Measurements from ENCODE around the gene ASPDH.
A peak's percentile ranks its signal among the peaks of the same experiment; 100 is the strongest.
"Not testable (repeated sequence)": the region's sequence is repeated elsewhere in the genome, so short reads cannot be mapped to it uniquely, and the experiment has no call there.

Gene ASPDH

DNA sequence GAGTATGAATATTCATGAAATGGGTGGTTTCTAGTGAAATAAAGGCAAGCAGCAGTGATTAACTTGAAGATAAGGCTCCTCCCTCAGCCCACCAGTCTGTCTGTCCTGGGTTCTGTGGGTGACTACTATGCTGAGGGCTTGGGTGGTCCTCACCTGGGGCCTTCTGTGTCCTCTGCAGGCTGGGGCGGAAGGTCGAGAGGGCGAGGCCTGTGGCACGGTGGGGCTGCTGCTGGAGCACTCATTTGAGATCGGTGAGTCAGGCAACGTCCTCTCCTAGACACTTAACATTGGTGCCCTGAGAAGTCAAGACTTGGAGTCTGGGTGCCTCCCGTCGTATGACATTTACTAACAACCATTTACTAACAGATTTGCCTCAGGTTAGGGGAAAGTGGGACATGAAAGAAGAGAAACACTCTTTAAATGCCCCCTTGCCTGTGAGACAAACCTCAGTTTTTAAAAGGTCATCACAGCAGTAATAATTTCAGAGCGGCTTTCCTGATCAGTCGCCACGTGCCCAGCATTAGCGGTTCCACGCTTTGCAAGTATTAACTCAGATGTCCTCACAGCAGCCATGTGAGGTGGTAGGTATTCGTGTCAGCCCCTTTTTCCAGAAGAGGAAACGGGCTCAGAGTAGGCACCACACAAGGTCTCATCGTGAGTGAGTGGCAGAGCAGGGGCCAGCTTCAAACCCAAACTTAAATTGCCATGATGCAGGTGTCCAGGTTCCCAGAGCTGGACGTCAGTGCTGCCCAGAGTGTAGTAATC, 35.8 kb downstream of the ASPDH start:
- DNase-seq = no peak

- DNase-seq = no peak
Measured at GRCh38 chr19:50476907-50477238, 36.8 kb downstream of the ASPDH start.

DNA sequence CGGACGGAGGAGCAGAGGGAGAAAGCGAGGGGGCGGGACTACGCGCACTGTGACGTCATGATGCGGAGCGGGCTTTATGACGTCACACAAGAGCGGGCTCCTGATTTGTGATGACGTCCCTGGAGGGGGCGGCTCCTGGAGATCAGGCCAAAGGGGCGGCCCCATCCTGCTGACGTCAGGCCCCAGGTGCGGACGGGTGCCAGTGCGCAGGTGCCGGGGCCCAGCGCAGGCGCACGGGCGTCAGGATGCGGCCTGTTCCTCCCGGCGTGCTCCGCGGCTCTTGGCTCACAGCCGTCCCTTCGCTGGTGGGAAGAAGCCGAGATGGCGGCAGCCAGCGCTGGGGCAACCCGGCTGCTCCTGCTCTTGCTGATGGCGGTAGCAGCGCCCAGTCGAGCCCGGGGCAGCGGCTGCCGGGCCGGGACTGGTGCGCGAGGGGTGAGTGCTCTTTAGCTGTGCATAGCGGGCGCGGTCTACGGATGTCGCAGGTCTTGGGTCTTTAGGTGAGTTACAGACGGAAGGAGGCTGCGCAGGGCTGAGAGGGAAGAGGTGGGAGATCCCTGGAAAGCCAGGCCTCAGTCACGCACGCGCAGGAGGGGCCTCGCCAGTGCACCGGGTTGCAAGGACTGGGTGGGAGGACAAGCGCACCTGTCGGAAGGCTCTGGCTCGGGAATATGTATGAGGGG, 37.3 kb downstream of the ASPDH start, which contains the start of the genes EMC10 and GARIN5A:
Gene EMC10, plus strand, starts transcription at position 284 of the 683 bp plus-strand sequence. Its CDS starts 38 bp downstream, at position 322.
Gene GARIN5A, minus strand, starts transcription at position 625 of the 683 bp plus-strand sequence. Its CDS starts 460 bp downstream, at position 165.
- peak; percentile 98 for DNase-seq

DNA sequence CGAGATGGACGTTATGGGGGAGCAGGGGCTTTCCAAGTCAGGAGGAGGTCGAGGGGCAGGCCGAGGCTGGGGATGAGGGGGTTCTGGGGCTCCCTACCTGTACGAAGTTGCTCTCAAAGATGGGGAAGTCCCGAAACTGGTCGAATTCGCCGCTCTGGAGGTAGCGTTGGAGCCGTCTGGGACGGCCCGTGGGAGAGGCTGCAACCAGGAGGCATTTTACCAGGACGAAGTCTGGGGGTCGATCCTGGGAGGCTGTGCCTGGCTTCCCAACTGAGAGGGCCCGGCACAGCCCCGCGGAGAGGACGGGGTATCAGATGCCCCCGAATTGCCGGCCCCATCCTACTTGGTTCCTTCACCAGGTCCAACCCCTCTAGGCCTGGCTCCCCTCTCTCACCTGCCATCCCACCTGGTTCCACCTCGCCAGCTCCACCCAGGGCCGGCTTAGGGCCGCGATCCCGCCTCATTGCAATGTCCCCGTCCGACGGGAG, 37.9 kb downstream of the ASPDH start:
- no peak for DNase-seq

DNA sequence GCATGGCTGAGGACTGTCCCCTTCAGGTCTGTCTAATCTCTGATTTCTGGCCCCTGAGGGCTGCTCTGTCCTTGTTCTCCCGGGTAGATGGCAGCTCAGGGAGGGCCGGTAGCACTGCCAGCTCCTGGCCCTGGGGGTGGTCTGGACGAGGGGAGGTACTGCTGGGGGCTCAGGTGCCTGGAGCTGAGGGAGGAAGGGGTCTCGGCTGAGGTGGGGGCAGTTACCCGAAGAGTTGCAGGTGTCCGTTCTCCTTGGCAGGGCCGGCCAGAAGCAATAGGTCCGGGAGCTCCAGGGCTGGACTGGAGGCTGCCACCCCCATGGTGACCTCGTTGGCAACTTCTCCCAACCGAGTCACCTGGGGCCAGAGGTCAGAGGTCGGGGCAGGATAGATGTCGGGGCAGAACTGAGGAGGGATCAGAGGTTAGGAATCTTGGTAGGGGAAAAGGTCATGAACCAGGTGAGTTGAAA, 38.6 kb downstream of the ASPDH start:
- DNase-seq = no peak

- DNase-seq = not testable (repeated sequence)
Measured at GRCh38 chr19:50473336-50473735, 40.4 kb downstream of the ASPDH start.

DNA sequence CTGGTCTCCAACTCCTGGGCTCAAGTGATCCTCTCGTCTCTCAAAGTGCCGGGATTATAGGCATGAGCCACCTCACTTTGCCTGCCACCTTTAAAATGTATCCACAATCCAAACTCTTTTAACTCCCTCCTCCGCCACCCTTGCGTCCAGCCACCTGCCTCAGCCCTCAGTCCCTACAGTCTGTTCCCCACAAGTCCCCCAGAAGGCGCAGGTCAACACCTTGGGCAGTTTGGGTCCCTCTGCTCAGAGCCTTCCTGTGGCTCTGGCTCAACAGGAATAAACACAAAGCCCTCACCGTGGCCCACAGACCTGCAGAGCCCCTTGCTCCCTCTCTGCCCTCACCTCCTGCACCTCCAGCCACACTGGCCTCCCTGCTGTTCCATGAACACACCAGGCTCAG, 44.9 kb downstream of the ASPDH start:
- no peak for DNase-seq

- no peak for DNase-seq
Measured at GRCh38 chr19:50467566-50467965, 46.1 kb downstream of the ASPDH start.

DNA sequence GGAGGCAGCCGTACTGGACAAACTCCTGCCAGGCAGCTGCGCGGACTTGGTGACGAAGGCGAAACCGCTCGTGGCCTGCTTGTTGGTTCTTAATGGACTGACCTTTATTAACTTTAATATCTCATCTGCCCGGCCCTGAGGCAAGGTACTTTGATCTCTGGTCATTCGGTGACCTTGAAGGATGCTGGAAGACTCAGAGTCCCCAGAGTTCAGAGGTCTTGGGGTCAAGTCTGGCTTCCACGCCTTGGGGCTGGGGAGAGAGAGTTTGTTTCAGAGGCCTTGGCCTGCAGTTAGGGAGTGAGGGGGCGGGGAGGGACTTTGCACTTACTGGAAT, 47.0 kb downstream of the ASPDH start:
- DNase-seq = no peak

- DNase-seq = no peak
Measured at GRCh38 chr19:50465986-50466705, 47.6 kb downstream of the ASPDH start.

GRCh38 chr19:50465000-50465399, 48.7 kb downstream of the ASPDH start:
- DNase-seq = no peak

- DNase-seq = no peak
Measured at GRCh38 chr19:50464348-50464747, 49.4 kb downstream of the ASPDH start.

- DNase-seq = no peak
Measured at GRCh38 chr19:50462970-50463369, 50.7 kb downstream of the ASPDH start.
